Embryonic facial prominence (tissue), 1 donor: Measurements from ENCODE around the gene SIRT1.
"Not testable (repeated sequence)": the region's sequence is repeated elsewhere in the genome, so short reads cannot be mapped to it uniquely, and the experiment has no call there.

Experiments
- DNase-seq: peaks from one replicate; pipeline ENCODE4 v3.0.0-alpha.2; 2016; ENCODE audit errors: extremely low spot score

Gene SIRT1

GRCh38 chr10:67877421-67877820 is 7.0 kb upstream of the SIRT1 start:
- DNase-seq: not testable (repeated sequence)

DNA sequence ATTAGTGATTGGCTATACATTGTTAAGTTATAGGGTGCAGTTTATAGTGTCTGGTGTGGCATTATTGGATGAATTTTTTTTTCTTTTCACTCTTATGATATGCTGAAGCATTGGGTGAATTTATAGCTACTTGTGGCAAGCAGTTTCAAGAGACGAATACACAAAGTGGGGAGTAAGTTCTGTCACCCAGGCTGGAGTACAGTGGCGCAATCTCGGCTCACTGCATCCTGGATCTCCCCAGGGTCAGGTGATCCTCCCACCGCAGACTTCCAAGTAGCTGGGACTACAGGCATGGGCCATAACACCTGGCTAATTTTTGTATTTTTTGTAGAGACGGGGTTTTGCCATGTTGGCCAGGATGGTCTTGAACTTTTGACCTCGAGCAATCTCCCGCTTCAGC is 6.3 kb upstream of the SIRT1 start:
- no peak for DNase-seq

DNA sequence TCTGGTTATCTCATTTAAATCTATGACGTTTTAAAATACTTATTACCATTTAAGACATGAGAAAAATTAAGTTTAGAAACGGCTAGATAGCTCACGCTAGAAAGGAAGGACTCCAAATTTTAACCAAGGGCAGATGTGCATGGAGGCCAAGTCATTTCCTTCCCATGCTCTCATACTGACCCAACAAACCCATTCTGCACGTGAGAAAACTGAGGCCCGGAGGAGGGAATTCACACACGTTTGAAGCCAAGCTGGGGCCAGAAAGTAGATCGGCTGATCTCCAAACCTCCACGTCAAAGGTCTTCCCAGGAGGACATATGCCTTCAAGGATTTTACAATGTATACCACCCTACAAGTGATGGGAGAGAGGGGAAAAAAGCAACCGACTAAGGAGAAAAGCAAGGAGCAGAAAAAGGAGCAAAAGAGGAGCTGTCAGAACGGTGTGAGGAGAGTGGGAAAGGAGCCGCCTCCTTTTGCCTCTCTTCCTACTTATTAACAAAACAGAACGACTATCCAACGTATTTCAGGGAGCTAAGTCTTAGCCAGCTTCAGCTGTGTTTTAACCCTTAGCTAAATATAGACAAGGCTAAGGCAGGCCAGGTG is 645 bp upstream of the SIRT1 start:
- no peak for DNase-seq

- peak; percentile 31 for DNase-seq
Observed at GRCh38 chr10:67884842-67885670, 600 bp downstream of the SIRT1 start.

- DNase-seq: no peak
Observed at GRCh38 chr10:67893637-67894036, 9.2 kb downstream of the SIRT1 start.

DNA sequence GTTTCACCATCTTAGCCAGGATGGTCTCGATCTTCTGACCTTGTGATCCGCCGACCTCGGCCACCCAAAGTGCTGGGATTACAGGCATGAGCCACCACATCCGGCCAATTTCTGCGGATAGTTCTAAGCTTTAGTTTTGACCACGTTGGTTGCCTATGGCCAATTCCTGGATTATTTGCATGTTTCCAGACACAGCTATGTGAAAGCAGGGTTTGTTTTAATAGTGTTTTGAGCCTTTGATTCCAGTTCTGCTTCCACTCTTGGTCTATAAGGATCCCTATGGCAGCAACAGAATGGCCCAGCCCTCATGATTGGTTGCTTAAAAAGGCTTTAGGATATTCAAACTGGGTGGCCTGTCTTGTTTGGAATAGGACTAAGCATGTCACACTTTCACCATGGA is 19.1 kb downstream of the SIRT1 start:
- no peak for DNase-seq

DNA sequence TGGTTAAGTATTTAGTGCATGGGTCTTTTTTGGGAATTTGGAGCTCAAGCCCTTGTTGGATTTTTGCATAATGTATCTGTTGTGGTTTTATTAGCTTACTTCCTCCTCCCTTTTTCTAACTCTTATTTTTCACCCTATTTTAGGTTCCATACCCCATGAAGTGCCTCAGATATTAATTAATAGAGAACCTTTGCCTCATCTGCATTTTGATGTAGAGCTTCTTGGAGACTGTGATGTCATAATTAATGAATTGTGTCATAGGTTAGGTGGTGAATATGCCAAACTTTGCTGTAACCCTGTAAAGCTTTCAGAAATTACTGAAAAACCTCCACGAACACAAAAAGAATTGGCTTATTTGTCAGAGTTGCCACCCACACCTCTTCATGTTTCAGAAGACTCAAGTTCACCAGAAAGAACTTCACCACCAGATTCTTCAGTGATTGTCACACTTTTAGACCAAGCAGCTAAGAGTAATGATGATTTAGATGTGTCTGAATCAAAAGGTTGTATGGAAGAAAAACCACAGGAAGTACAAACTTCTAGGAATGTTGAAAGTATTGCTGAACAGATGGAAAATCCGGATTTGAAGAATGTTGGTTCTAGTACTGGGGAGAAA is 28.0 kb downstream of the SIRT1 start:
- no peak for DNase-seq

DNA sequence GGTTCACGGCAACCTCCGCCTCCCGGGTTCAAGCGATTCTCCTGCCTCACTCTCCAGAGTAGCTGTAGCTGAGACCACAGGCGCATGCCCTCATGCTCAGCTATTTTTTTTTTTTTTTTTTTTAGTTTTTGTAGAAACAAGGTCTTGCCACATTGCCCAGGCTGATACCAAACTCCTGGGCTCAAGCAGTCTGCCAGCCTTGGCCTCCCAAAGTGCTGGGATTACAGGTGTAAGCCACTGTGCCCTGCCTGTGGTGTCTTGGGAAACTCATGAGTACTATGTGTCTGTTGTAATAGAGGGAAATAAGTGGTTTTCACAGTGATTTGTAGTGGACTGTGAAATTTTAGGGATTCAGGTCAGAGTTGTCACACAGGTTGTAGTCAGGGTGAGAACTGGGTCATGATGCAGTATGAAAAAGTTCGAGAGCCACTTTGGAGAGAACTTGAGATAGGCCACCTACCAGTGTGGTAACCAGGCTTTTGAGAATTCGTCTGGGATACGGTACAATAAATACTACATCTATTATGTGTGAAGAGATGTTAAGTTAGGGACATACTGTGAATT is 30.4 kb downstream of the SIRT1 start:
- DNase-seq: no peak

GRCh38 chr10:67917169-67917568 is 32.7 kb downstream of the SIRT1 start:
- no peak for DNase-seq

DNA sequence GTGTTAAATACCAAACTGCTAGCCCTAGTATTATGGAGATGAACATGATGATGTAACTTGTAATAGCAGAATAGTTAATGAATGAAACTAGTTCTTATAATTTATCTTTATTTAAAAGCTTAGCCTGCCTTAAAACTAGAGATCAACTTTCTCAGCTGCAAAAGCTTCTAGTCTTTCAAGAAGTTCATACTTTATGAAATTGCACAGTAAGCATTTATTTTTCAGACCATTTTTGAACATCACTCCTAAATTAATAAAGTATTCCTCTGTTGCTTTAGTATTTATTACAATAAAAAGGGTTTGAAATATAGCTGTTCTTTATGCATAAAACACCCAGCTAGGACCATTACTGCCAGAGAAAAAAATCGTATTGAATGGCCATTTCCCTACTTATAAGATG is 33.2 kb downstream of the SIRT1 start:
- DNase-seq: no peak

DNA sequence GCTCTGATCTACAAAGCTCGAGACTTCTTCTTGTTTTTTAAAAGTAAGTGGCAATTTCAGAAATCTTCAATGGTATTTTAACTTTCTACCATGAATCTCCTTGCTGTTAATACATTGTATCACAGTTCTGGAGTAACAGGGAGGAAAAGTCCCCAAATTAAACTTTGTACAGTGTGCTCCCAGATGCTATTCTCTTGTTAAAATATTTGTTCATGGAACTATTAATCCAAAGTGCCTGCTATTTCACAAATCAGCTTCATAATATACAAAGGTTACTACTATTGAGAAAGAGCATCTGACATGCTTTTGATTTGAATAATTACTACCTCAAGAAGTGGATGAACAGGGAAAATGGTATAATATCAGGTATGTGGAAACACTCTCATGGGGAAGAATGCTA is 36.6 kb downstream of the SIRT1 start:
- no peak for DNase-seq

- no peak for DNase-seq
Observed at GRCh38 chr10:67923551-67923950, 39.1 kb downstream of the SIRT1 start.

DNA sequence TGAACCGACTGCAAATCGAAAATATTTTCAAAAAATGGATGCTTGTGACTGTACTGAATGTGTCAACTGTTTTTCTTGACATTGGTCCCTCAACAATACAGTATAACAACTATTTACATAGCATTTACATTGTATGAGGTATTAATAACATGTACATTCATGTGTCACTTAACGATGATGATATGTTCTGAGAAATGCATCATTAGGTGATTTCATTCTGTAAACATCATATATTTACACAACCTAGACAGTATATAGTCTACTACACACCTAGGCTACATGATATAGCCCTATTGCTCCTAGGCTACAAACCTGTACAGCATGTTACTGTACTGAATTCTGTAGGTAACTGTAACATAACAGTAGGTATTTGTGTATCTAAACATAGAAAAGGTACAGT is 39.7 kb downstream of the SIRT1 start:
- DNase-seq: no peak

DNA sequence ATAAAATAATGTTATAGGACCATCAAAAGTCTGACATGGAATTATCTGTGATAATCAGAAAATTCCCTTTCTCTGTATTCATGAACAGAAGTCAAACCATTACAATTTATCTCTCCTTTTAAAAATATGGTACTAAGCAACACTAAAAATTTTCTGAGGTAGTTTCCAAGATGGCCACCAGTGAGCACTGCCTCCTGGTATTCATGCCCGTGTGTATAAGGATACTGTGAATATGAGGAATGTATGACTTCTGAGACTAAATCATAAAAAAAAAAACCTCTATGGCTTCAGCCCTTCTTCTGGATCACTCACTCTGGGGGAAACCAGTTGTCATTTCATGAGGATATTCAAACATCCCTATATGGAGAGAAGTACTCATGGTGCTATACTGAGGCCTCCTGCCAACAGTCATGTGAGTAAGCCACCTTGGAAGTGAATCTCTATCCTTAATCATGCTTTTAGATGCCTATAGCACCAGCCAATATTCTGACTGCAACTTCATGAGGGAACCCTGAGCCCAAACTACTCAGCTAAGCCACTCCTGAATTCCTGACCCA is 41.1 kb downstream of the SIRT1 start:
- DNase-seq: no peak

- no peak for DNase-seq
Observed at GRCh38 chr10:67926951-67927350, 42.5 kb downstream of the SIRT1 start.

DNA sequence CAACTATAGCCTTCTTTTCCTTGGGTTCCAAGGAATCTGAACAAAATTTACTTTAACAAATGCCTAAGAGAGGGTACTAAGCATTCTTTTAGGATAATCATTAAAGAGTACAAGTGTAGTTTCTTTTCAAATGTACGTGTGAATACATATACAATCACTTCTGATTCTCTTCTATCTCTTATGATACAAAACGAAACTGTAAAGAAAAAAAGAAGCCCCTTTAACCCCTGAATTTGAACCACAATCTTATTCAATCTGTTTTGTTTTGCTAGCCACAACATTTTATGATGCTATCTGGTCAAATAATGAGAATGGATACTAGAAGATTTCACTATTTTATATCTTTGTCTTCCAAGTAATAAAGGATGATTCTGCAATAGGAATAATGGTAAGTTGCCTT is 48.7 kb downstream of the SIRT1 start:
- DNase-seq: no peak

GRCh38 chr10:67934336-67934735 is 49.9 kb downstream of the SIRT1 start:
- no peak for DNase-seq

GRCh38 chr10:67935223-67935622 is 50.8 kb downstream of the SIRT1 start:
- no peak for DNase-seq

DNA sequence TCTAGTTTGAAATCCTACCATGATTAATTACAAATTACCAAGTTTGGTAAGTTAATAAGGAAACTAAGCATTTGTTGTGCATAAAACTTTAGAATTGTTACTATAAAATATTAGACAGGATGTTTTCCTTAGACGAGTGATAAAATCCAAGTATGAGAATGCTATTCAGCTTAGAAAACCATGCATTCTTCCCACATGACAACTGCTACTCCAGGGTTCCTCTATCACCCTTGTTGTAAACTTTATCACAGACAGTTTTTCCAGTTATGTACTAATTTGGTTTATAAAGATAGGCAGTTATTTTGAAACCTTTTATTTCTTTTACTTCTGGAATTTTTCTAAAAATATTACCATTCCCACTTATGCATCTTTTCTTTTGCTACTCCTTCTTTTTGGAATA is 52.0 kb downstream of the SIRT1 start:
- no peak for DNase-seq

DNA sequence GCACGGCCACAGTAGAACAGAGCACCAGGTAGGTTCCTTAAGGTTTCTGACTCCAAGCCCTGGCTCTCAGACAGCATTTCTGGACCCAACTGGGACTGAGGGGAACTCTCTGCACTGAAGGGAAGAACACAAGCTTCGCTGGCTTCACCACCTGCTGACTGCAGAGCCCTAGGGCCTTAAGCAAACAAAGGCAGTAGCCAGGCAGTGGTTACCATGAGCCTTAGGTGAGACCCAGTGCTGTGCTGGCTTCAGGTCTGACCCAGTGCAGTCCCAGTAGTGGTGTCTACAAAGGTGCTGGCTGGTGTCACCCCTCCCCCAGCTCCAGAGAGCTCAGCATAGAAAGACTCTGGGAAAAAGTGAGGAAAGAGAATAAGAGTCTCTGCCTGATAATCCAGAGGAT is 59.5 kb downstream of the SIRT1 start:
- no peak for DNase-seq

- DNase-seq: no peak
Observed at GRCh38 chr10:67955614-67956013, 71.2 kb downstream of the SIRT1 start.

- no peak for DNase-seq
Observed at GRCh38 chr10:67959839-67960476, 75.5 kb downstream of the SIRT1 start.
